Right atrium auricular region (tissue), 2 donors: Measurements from ENCODE around the gene ROR2. TPM values are rescaled to one million over a fixed set of nuclear protein-coding genes. Genes with fewer than 3 reads are reported as not detected.

Experiments used
- DNase-seq: peaks from one replicate; pipeline ENCODE4 v3.0.0-alpha.2; 2019; ENCODE audit warnings: low spot score
- H3K27ac ChIP-seq, 2 donors: fragments of 200-600 bp; sonication (generic); 1 replicate in 1 of 2; 2 replicates in 1 of 2; pipeline ENCODE4 v1.5.1; 2016 to 2019
- H3K27me3 ChIP-seq, 2 donors: fragments of 200-600 bp; sonication (generic); one replicate each; pipeline versions ENCODE4 v1.5.1 to v1.6.0; 2017 to 2019
- H3K36me3 ChIP-seq: fragments of 200-600 bp; sonication (generic); one replicate; pipeline ENCODE4 v1.5.1; 2016
- H3K4me1 ChIP-seq, 2 donors: fragments of 200-600 bp; sonication (generic); one replicate each; pipeline versions ENCODE4 v1.5.1 to v1.6.0; 2017 to 2019
- H3K4me3 ChIP-seq, 2 donors: fragments of 200-600 bp; sonication (generic); 1 replicate in 1 of 2; 2 replicates in 1 of 2; pipeline ENCODE4 v1.5.1; 2017 to 2019; ENCODE audit warnings: mild to moderate bottlenecking in 1 of 2, moderate library complexity in 1 of 2
- H3K9me3 ChIP-seq, 2 donors: fragments of 200-600 bp; sonication (generic); one replicate each; pipeline ENCODE4 v1.5.1; 2019
- CTCF ChIP-seq, 2 donors: fragments of 200-600 bp; sonication (generic); IDR thresholded peaks; one replicate each; pipeline ENCODE4 v1.5.1; 2019; ENCODE audit warnings: antibody characterized with exemption in 2 of 2
- total RNA-seq, 2 donors: library from RNA; depleted of rRNA; stranded (reverse); fragments of >200 nt; gene quantifications; one replicate each; pipeline ENCODE4 v1.1.0, GENCODE V29; 2016

Gene ROR2
- total RNA-seq, 2 donors from 2014 or later = 21.8 to 28.5 TPM

GRCh38 chr9:91781906-91782305 is 168.1 kb downstream of the ROR2 start:
- H3K27me3 ChIP-seq = no peaks in the 10 kb centered on the region
- H3K36me3 ChIP-seq = no peaks in the 10 kb centered on the region
- peaks cover 0 to 12% of the 10 kb centered on the region in 2 donors for H3K4me1 ChIP-seq
- DNase-seq = no peak
- no peaks in the 10 kb centered on the region for H3K9me3 ChIP-seq
- no peak for TF ChIP-seq CTCF (IDR thresholded peaks at IDR 0.05)
- no peak overlapping the region for H3K4me3 ChIP-seq
- no peak overlapping the region for H3K27ac ChIP-seq

GRCh38 chr9:91781116-91781515 is 168.9 kb downstream of the ROR2 start:
- no peak overlapping the region for H3K4me3 ChIP-seq
- no peaks in the 10 kb centered on the region for H3K36me3 ChIP-seq
- TF ChIP-seq CTCF (IDR thresholded peaks at IDR 0.05) = no peak
- no peak for DNase-seq
- no peak overlapping the region for H3K27ac ChIP-seq
- peaks cover 0 to 13% of the 10 kb centered on the region in 2 donors for H3K4me1 ChIP-seq
- H3K27me3 ChIP-seq = no peaks in the 10 kb centered on the region
- H3K9me3 ChIP-seq = no peaks in the 10 kb centered on the region

- no peak for DNase-seq
- H3K4me3 ChIP-seq = no peak overlapping the region
- H3K9me3 ChIP-seq = no peaks in the 10 kb centered on the region
- no peaks in the 10 kb centered on the region for H3K27me3 ChIP-seq
- no peak overlapping the region for H3K27ac ChIP-seq
- peaks cover 0 to 24% of the 10 kb centered on the region in 2 donors for H3K4me1 ChIP-seq
- H3K36me3 ChIP-seq = no peaks in the 10 kb centered on the region
- TF ChIP-seq CTCF (IDR thresholded peaks at IDR 0.05) = no peak
Measured at GRCh38 chr9:91778031-91778430, 172.0 kb downstream of the ROR2 start.

- Histone ChIP-seq H3K27me3 (no peaks in the 10 kb centered on the region), H3K9me3 (no peaks in the 10 kb centered on the region), H3K36me3 (no peaks in the 10 kb centered on the region), H3K4me1 (peaks cover 0 to 24% of the 10 kb centered on the region in 2 donors), H3K4me3 (no peak overlapping the region), H3K27ac (no peak overlapping the region)
- TF ChIP-seq CTCF (IDR thresholded peaks at IDR 0.05) = no peak
- DNase-seq = no peak
Measured at GRCh38 chr9:91777292-91777830, 172.7 kb downstream of the ROR2 start.

- H3K27ac ChIP-seq = no peak overlapping the region
- no peaks in the 10 kb centered on the region for H3K9me3 ChIP-seq
- no peak overlapping the region for H3K4me3 ChIP-seq
- no peaks in the 10 kb centered on the region for H3K36me3 ChIP-seq
- TF ChIP-seq CTCF (IDR thresholded peaks at IDR 0.05) = no peak
- no peaks in the 10 kb centered on the region for H3K27me3 ChIP-seq
- DNase-seq = no peak
- H3K4me1 ChIP-seq = peaks cover 0 to 19% of the 10 kb centered on the region in 2 donors
Measured at GRCh38 chr9:91776409-91777291, 173.4 kb downstream of the ROR2 start.
